NCI-H128 (cell line): ENCODE measurements around the gene MCRIP2.
"Not testable (repeated sequence)": the region's sequence is repeated elsewhere in the genome, so short reads cannot be mapped to it uniquely, and the experiment has no call there.

Experiments used
- DNase-seq: peaks from one replicate; lab custom pipeline; 2025; ENCODE audit not compliant: unreplicated experiment; lab: John Stamatoyannopoulos, UW

MCRIP2 gene, protein sequence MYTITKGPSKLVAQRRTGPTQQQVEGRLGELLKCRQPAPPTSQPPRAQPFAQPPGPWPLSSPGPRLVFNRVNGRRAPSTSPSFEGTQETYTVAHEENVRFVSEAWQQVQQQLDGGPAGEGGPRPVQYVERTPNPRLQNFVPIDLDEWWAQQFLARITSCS

GRCh38 chr16:641326-642188 is at the start of gene MCRIP2:
TSS of gene MCRIP2 (plus strand) at chr16:641828. CDS start at chr16:641992, 164 bp downstream.
- DNase-seq, result peak; percentile 39

GRCh38 chr16:591892-592517 is 49.6 kb upstream of the MCRIP2 start:
- DNase-seq, result no peak

GRCh38 chr16:592518-593306 is 48.9 kb upstream of the MCRIP2 start:
- DNase-seq, result peak; percentile 51

DNA sequence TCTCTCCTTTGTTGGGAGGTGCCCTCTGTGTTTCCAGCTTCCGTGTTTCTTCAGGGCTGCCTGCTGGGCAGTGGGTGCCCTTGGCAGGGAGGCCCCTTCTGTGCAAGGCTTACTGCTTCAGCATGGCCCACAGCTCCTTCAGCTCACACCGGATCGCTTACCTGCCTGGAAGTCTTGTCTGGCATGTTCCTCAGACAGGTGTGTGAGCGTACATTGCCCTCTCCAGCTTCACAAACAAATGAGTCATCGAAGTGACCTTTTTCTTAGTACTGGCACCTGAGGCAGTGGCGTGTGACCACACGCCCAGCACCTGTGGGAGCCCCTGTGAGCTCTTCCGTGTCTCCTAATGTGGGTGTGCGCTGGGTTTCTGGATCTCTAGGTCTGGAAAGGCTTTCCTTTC is 48.2 kb upstream of the MCRIP2 start:
- DNase-seq, result no peak

DNA sequence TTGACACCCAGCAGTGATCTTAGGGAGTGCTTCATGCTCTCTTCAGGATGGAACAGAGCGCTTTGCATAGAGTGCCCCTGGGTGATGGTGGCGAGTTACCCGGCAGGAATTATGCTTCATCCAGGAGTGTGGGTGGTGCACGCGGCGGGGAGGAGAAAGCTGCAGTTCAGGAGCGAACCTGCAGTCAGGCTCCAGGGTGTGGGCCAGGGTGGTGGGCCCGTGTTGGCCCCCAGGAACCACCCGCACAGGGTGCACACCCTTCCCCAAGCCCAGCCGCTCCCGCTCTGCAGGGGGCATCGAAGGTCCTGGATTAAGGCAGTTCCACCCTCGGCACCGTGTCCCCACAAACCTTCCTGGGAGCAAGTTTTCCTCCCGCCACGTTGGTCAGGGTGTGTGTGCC is 47.8 kb upstream of the MCRIP2 start:
- DNase-seq, result no peak

DNA sequence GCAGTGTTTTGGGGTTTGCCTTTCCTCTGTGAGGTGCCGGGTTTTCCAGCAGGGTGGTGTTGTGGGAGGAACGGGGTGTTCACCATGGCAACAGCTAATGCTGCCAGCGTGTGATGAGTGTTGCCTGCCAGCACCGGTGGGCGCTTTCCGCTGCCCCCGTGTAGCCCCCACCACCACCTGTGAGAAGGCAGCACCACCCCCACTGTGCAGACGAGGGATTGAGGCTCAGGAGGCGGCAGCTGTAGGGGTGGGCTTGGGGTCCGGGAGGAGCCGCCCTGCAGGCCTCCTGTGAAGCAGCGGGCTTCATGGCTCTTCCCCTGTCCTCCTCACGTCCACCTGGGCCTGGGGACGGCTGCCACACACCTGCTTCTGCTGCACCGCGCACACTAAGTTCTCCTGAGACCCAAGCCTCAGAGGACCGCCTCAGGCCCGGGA is 46.5 kb upstream of the MCRIP2 start:
- DNase-seq, result no peak

GRCh38 chr16:595942-596735 is 45.5 kb upstream of the MCRIP2 start:
- DNase-seq, result no peak

- DNase-seq, result no peak
These were observed 44.9 kb upstream of the MCRIP2 start for GRCh38 chr16:596736-597060.

GRCh38 chr16:597655-598054 is 44.0 kb upstream of the MCRIP2 start:
- not testable (repeated sequence) for DNase-seq

- no peak for DNase-seq
These were observed 42.5 kb upstream of the MCRIP2 start for GRCh38 chr16:598823-599739.

DNA sequence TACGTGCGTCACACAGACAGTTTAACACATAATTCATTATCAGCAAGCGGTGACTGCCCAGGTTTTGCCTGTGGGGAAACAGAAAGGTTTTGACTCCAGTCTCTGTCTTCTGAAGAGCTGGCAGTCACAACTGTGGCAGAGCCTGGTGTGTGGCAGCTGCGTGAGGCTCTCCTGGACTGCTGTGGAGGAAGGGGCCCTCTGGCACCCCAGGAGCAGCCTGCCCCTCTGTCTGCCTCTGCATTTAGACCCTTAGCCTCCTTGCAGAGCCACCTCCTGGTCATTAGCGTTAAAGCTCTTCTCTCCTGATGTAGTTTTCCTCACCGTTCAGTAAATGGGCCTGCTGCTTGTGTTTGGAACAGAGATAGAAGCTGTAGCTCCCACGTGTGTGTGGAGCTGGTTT is 40.8 kb upstream of the MCRIP2 start:
- no peak for DNase-seq

DNA sequence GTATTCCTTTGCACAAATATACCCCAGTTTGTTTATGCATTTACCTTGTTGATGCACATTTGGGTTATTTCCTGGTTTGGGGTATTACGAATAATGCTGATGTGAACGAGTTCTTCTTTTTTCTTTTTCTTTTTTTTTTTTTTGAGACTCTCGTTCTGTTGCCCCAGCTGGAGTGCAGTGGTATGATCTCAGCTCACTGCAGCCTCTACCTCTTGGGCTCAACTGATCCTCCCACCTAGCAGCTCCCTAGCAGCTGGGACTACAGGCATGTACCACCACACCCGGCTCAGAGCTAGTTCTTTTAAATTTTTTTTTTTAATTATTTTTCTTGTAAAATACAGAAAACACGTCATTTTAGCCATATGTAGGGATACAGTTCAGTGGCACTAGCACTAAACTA is 37.7 kb upstream of the MCRIP2 start:
- DNase-seq, result no peak

DNA sequence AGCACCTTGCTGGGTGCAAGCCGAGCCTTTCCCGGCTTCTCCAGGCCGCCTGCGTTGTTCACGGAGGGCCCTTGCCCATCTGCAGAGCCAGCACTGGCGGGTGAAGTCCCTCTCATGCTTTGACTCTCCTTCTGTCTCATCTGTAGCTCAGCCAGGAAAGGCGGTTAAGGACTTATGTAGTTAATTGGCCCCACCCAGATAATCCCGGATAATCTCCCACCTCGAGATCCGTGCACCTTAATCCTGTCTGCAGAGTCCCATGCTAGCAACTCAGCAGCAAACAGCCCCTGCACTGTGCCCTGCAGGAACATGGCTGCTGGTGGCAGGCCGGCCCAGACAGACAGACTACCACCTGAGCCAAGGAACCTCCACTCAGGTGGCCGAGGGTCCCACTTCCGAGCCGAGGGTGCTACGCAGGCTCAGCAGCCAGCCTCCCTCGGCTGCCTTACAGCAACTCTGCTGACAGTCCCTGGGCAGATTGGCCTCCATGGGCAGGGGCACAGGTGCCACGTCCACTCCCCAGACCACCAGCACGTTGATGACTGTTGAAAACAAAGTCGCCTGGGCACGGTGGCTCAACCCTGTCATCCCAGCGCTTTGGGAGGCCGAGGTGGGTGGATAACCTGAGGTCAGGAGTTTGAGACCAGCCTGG is 34.8 kb upstream of the MCRIP2 start:
- no peak for DNase-seq

GRCh38 chr16:608019-608418 is 33.6 kb upstream of the MCRIP2 start:
- no peak for DNase-seq

DNA sequence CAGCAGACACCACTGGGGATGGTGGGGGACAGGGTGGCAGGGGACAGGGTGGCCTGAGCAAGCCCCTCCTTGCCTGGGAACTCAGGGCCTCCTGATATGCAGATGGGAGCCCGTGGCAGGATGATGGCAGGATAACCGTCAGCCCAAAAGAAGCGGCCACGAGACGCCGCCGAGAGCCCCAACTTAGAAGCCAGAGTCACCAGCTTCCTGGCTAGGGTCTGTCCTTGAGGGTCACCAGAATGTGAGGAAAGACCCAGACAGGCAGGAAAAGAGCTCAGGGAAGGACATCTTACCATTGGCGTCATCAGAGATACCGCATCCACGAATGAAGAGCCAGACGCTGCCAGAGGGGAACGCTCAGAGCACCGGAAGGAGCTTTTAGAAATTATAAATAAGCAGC is 32.3 kb upstream of the MCRIP2 start:
- DNase-seq, result no peak

- DNase-seq, result no peak
These were observed 31.6 kb upstream of the MCRIP2 start for GRCh38 chr16:609984-610383.

GRCh38 chr16:610513-611381 is 30.9 kb upstream of the MCRIP2 start:
- peak; percentile 7 for DNase-seq

DNA sequence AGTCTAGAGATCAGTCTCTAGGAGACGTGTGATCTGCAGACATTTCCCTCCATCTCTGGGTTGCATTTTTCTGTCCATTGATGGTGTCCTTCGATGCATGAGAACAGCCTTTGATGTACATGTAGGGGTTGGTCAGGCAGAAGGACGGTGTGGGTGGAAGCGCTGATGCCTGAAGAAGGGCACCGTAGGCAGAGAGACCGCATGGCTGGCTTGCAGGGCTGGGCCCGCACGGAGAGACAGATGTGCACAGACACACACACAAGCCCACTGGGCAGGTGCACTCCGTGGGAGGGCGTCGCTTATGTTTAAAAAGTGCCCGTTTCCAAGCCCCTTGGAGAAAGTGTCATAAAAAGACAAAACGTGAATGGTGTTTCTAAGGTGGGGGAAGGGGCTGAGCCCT is 26.5 kb upstream of the MCRIP2 start:
- no peak for DNase-seq
